GM06990 (cell line): ENCODE data around the gene MOXD1.
"Not testable (repeated sequence)": the region's sequence is repeated elsewhere in the genome, so short reads cannot be mapped to it uniquely, and the experiment has no call there.

ENCODE experiments used
- DNase-seq: peaks from one replicate; pipeline ENCODE4 v3.0.0-alpha.2; 2011; ENCODE audit not compliant: insufficient read length; ENCODE audit errors: extremely low read depth
- H3K27me3 ChIP-seq: replicated peaks from 2 replicates; pipeline ENCODE4 v1.6.0; 2011; ENCODE audit warnings: low read length; ENCODE audit not compliant: control insufficient read depth, insufficient read depth
- H3K36me3 ChIP-seq: 2 replicates; pipeline ENCODE4 v1.5.1; 2011; ENCODE audit warnings: low read length; ENCODE audit not compliant: control insufficient read depth, insufficient read depth
- H3K4me3 ChIP-seq: replicated peaks from 2 replicates; pipeline ENCODE4 v1.5.1; 2011; ENCODE audit warnings: low read depth, mild to moderate bottlenecking, control low read depth, low read length
- CTCF ChIP-seq: IDR thresholded peaks from 2 replicates; pipeline ENCODE4 v1.5.1; 2011; ENCODE audit warnings: low read length, control low read depth, mild to moderate bottlenecking, inconsistent platforms; ENCODE audit not compliant: insufficient read depth, poor library complexity, severe bottlenecking

The MOXD1 gene

DNA sequence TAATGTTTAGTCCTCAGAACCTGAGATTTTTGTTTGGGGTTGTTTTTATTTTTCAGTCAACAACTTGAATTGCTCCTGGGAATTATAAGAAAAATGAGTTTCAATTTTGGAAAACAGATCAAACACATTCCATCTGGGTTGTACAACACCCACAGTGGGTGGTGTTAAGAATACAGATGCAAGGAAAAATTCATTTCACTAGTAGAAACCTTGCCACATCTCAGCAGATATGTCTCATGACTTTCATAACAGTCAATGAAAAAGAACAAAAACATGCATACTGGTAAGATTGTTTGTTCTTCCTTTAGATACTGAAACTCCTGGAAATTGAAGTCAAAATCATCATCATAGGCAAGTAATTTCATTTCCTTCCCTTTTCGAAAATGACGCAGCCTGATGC is 78.9 kb downstream of the MOXD1 start:
- Histone ChIP-seq H3K4me3 (no peak overlapping the region), H3K36me3 (no peaks in the 10 kb centered on the region; the same call in 1 of the 2 replicates), H3K27me3 (no peaks in the 10 kb centered on the region)
- DNase-seq: no peak
- TF ChIP-seq CTCF: no peak

- no peak for DNase-seq
- no peak for TF ChIP-seq CTCF
- Histone ChIP-seq H3K27me3 (no peaks in the 10 kb centered on the region), H3K36me3 (peaks cover 1% of the 10 kb centered on the region), H3K4me3 (no peak overlapping the region)
These were observed 81.3 kb downstream of the MOXD1 start for GRCh38 chr6:132320007-132320406.

- Histone ChIP-seq H3K36me3 (peaks cover 5% of the 10 kb centered on the region), H3K4me3 (no peak overlapping the region)
These were observed 84.3 kb downstream of the MOXD1 start for GRCh38 chr6:132316970-132317369.

DNA sequence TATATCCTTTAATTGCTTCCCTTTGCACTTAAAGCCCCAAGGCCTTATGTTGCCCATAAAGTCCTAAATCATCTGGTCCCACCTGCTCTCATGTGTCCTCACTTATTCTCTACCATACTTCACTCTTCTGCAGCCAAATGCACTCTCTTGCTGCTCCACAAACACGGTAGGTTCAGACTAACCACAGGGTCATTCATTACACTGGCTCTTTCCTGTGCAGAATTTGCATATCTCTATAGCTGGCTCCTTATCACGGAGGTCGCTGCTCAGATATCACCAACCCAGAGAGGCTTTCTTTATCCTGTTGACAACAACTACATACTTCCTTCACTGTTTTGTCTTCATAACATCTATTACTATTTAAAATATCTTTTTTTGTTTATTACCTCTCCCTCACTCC is 86.8 kb downstream of the MOXD1 start:
- no peak for DNase-seq
- no peaks in the 10 kb centered on the region for H3K27me3 ChIP-seq
- no peak overlapping the region for H3K4me3 ChIP-seq
- H3K36me3 ChIP-seq: peaks cover 5% of the 10 kb centered on the region
- no peak for TF ChIP-seq CTCF

More at GRCh38 chr6:132316970-132317369, 84.3 kb downstream of the MOXD1 start:
- no peak for DNase-seq
- no peaks in the 10 kb centered on the region for H3K27me3 ChIP-seq
- TF ChIP-seq CTCF: no peak

GRCh38 chr6:132310921-132311320 is 90.4 kb downstream of the MOXD1 start:
- no peak overlapping the region for H3K4me3 ChIP-seq
- no peak for TF ChIP-seq CTCF
- H3K36me3 ChIP-seq: peaks cover 5% of the 10 kb centered on the region
- no peak for DNase-seq
- H3K27me3 ChIP-seq: no peaks in the 10 kb centered on the region

DNA sequence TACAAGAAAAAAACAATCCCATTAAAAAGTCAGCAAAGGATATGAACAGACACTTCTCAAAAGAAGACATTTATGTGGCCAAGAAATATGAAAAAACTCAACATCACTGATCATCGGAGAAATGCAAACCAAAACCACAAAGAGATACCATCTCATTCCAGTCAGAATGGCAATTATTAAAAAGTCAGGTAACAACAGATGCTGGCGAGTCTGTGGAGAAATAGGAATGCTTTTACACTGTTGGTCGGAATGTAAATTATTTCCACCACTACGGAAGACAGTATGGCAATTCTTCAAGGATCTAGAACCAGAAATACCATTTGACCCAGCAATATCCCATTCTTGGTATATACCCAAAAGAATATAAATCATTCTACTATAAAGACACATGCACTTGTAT is 91.1 kb downstream of the MOXD1 start:
- not testable (repeated sequence) for H3K27me3 ChIP-seq, H3K36me3 ChIP-seq, H3K4me3 ChIP-seq, DNase-seq
